NCI-H82 (cell line): ENCODE results near the gene ARPIN.
A peak's percentile ranks its signal among the peaks of the same experiment; 100 is the strongest.
"Not testable (repeated sequence)": the region's sequence is repeated elsewhere in the genome, so short reads cannot be mapped to it uniquely, and the experiment has no call there.

ENCODE experiments used
- DNase-seq: peaks from one replicate; lab custom pipeline; 2025; lab: John Stamatoyannopoulos, UW

ARPIN gene

GRCh38 chr15:89877083-89877425, 35.7 kb downstream of the ARPIN start:
- DNase-seq, result no peak

- no peak for DNase-seq
These were observed 36.2 kb downstream of the ARPIN start for GRCh38 chr15:89876396-89877082.

- DNase-seq, result no peak
These were observed 37.0 kb downstream of the ARPIN start for GRCh38 chr15:89875741-89876140.

GRCh38 chr15:89874926-89875564, 37.7 kb downstream of the ARPIN start:
- DNase-seq, result peak; percentile 86

GRCh38 chr15:89870688-89871288, 42.0 kb downstream of the ARPIN start:
- DNase-seq, result no peak

- no peak for DNase-seq
These were observed 42.7 kb downstream of the ARPIN start for GRCh38 chr15:89870006-89870405.

- not testable (repeated sequence) for DNase-seq
These were observed 43.3 kb downstream of the ARPIN start for GRCh38 chr15:89869490-89869889.

- DNase-seq, result peak; percentile 4
These were observed 47.6 kb downstream of the ARPIN start for GRCh38 chr15:89864958-89865739.

GRCh38 chr15:89863918-89864317, 48.8 kb downstream of the ARPIN start:
- DNase-seq, result no peak

- peak; percentile 61 for DNase-seq
These were observed 51.9 kb downstream of the ARPIN start for GRCh38 chr15:89860891-89861290.

GRCh38 chr15:89860431-89860830, 52.3 kb downstream of the ARPIN start:
- no peak for DNase-seq

GRCh38 chr15:89858661-89859458, 53.9 kb downstream of the ARPIN start:
- DNase-seq, result no peak

GRCh38 chr15:89857673-89858072, 55.1 kb downstream of the ARPIN start:
- DNase-seq, result no peak

GRCh38 chr15:89855948-89856347, 56.8 kb downstream of the ARPIN start:
- no peak for DNase-seq

GRCh38 chr15:89854863-89855262, 57.9 kb downstream of the ARPIN start:
- not testable (repeated sequence) for DNase-seq

GRCh38 chr15:89852342-89852995, 60.3 kb downstream of the ARPIN start:
- no peak for DNase-seq

GRCh38 chr15:89851673-89852341, 60.9 kb downstream of the ARPIN start:
- DNase-seq, result no peak

GRCh38 chr15:89848970-89849292, 63.8 kb downstream of the ARPIN start:
- DNase-seq, result no peak

GRCh38 chr15:89847101-89847500, 65.7 kb downstream of the ARPIN start:
- DNase-seq, result no peak

- no peak for DNase-seq
These were observed 67.4 kb downstream of the ARPIN start for GRCh38 chr15:89845305-89845893.
